Hematopoietic multipotent progenitor cell treated with erythropoietin and hydrocortisone succinate and interleukin-3 and kit ligand, for 17 days (in vitro differentiated cells): ENCODE measurements around the gene TNFRSF1A.

Source experiments
- DNase-seq: peaks from one replicate; pipeline ENCODE4 v3.0.0-alpha.2; 2015; ENCODE audit warnings: low spot score

The TNFRSF1A gene

GRCh38 chr12:6341417-6342139 is at the start of gene TNFRSF1A:
Gene TNFRSF1A, minus strand, starts transcription at chr12:6342076. Its CDS starts 262 bp downstream, at chr12:6341814.
- no peak for DNase-seq

GRCh38 chr12:6391013-6391412 is 49.1 kb upstream of the TNFRSF1A start:
- DNase-seq = no peak

- DNase-seq = no peak
These were observed 48.4 kb upstream of the TNFRSF1A start for GRCh38 chr12:6390084-6390799.

GRCh38 chr12:6387541-6387940 is 45.7 kb upstream of the TNFRSF1A start:
- no peak for DNase-seq

GRCh38 chr12:6386491-6386890 is 44.6 kb upstream of the TNFRSF1A start:
- no peak for DNase-seq

GRCh38 chr12:6386038-6386437 is 44.2 kb upstream of the TNFRSF1A start:
- DNase-seq = no peak

GRCh38 chr12:6384499-6385436 is 42.9 kb upstream of the TNFRSF1A start:
- no peak for DNase-seq

GRCh38 chr12:6383572-6384498 is 42.0 kb upstream of the TNFRSF1A start, which contains the start of gene LTBR:
Gene LTBR, plus strand, starts transcription at chr12:6384162. Its CDS starts 197 bp downstream, at chr12:6384359.
- DNase-seq = no peak

GRCh38 chr12:6382982-6383381 is 41.1 kb upstream of the TNFRSF1A start:
- no peak for DNase-seq

- DNase-seq = no peak
These were observed 40.5 kb upstream of the TNFRSF1A start for GRCh38 chr12:6382371-6382770.

GRCh38 chr12:6380141-6381121 is 38.6 kb upstream of the TNFRSF1A start:
- DNase-seq = no peak

GRCh38 chr12:6378709-6379472 is 37.0 kb upstream of the TNFRSF1A start:
- no peak for DNase-seq

GRCh38 chr12:6377667-6377994 is 35.8 kb upstream of the TNFRSF1A start:
- no peak for DNase-seq

GRCh38 chr12:6376870-6377666 is 35.2 kb upstream of the TNFRSF1A start:
- DNase-seq = no peak

- no peak for DNase-seq
These were observed 34.4 kb upstream of the TNFRSF1A start for GRCh38 chr12:6376079-6376869.

GRCh38 chr12:6375269-6376078 is 33.6 kb upstream of the TNFRSF1A start, which contains the start of gene SCNN1A:
Gene SCNN1A, minus strand, starts transcription at chr12:6375563. Its CDS starts 780 bp downstream, at chr12:6374783.
- no peak for DNase-seq

- DNase-seq = no peak
These were observed 32.9 kb upstream of the TNFRSF1A start for GRCh38 chr12:6374786-6375160.
